ENCODE results near the gene TNNT3. TPM values are rescaled to one million over a fixed set of nuclear protein-coding genes. Genes with fewer than 3 reads are reported as not detected.

TNNT3 gene
- total and polyA plus RNA-seq, 8 donors: 1.7 to 4.4 (median 2.5) TPM

GRCh38 chr11:1934335-1935155 lies 15.0 kb downstream of the TNNT3 start:
- TF ChIP-seq, protein P1, sequence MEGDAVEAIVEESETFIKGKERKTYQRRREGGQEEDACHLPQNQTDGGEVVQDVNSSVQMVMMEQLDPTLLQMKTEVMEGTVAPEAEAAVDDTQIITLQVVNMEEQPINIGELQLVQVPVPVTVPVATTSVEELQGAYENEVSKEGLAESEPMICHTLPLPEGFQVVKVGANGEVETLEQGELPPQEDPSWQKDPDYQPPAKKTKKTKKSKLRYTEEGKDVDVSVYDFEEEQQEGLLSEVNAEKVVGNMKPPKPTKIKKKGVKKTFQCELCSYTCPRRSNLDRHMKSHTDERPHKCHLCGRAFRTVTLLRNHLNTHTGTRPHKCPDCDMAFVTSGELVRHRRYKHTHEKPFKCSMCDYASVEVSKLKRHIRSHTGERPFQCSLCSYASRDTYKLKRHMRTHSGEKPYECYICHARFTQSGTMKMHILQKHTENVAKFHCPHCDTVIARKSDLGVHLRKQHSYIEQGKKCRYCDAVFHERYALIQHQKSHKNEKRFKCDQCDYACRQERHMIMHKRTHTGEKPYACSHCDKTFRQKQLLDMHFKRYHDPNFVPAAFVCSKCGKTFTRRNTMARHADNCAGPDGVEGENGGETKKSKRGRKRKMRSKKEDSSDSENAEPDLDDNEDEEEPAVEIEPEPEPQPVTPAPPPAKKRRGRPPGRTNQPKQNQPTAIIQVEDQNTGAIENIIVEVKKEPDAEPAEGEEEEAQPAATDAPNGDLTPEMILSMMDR (IDR thresholded peaks at IDR 0.05): no peak
- Histone ChIP-seq H3K9me3 (no peaks in the 10 kb centered on the region), H3K27ac (no peak overlapping the region), H3K36me3 (no peaks in the 10 kb centered on the region), H3K27me3 (peaks cover 0 to 26% of the 10 kb centered on the region in 2 donors), H3K4me1 (peaks cover 4 to 6% of the 10 kb centered on the region in 2 donors), H3K4me3 (no peak overlapping the region)
- ATAC-seq (no peak), DNase-seq (peak in 2 of 4 donors; percentile 26 to 51)
- intact Hi-C loops (cut with DNase I): no loop called here

- peak in 2 of 4 donors; percentile 30 to 70 for DNase-seq
- Histone ChIP-seq H3K36me3 (no peaks in the 10 kb centered on the region), H3K4me1 (peaks cover 4 to 6% of the 10 kb centered on the region in 2 donors), H3K27ac (no peak overlapping the region), H3K27me3 (peaks cover 0 to 26% of the 10 kb centered on the region in 2 donors), H3K4me3 (no peak overlapping the region), H3K9me3 (no peaks in the 10 kb centered on the region)
- TF ChIP-seq, protein P1 (IDR thresholded peaks at IDR 0.05): no peak
- ATAC-seq: no peak
- intact Hi-C loops (cut with DNase I): no loop called here
Observed at GRCh38 chr11:1935156-1936071, 15.9 kb downstream of the TNNT3 start.

GRCh38 chr11:1936072-1936780 lies 16.7 kb downstream of the TNNT3 start:
- Histone ChIP-seq H3K4me3 (no peak overlapping the region), H3K4me1 (peaks cover 4 to 6% of the 10 kb centered on the region in 2 donors), H3K27ac (no peak overlapping the region), H3K27me3 (peaks cover 0 to 24% of the 10 kb centered on the region in 2 donors), H3K9me3 (no peaks in the 10 kb centered on the region), H3K36me3 (no peaks in the 10 kb centered on the region)
- TF ChIP-seq, protein P1 (IDR thresholded peaks at IDR 0.05): no peak
- ATAC-seq (no peak), DNase-seq (peak in 1 of 4 donors; percentile 28)
- intact Hi-C loops (cut with DNase I): no loop called here

DNA sequence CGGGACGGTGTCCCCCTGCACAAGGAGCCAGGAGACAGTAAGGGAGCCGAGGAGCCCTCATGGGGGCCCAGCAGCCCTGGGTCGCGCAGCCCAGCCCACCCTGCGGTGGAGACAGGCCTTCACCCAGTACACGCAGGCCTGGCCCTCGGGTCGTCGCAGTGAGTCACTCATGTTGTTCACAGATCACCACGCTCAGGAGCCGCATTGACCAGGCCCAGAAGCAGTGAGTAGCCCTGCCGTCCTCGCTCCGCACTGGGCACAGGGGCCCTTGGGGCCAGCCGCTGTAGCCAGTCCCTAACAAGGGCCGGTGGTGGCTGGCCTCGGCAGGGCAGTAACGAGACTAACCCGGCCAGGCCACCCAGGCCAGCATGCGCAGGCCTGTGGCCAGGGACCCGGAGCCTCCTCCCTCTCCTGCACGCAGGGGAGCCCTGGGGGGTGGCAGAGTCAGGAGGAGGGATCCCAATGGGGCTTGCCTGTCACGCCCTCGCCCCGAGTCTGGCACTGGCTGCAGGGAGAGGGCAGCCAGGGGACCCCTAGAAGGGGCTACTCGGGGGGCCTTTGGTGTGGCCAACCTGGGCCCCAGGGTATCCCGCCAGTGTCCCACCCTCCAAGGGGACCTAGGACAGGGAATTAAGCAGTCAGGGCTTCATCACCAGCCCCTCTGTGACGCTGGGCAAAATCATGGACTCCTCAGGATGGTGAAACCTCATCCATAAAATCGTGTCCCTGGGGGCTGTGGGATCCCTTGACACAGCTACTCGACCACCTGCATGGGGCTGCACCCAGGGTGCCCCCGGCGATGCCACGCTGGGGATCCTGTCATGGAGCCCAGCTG lies 17.5 kb downstream of the TNNT3 start:
- Histone ChIP-seq H3K27ac (no peak overlapping the region), H3K9me3 (no peaks in the 10 kb centered on the region), H3K4me1 (peaks cover 4 to 6% of the 10 kb centered on the region in 2 donors), H3K36me3 (no peaks in the 10 kb centered on the region), H3K4me3 (no peak overlapping the region), H3K27me3 (peaks cover 0 to 17% of the 10 kb centered on the region in 2 donors)
- TF ChIP-seq, protein P1 (IDR thresholded peaks at IDR 0.05): no peak
- intact Hi-C loops (cut with DNase I): no loop called here
- ATAC-seq: no peak
- peak in 2 of 4 donors; percentile 26 to 76 for DNase-seq

Measured in left lung (tissue), 10 donors.